Epithelial cell of proximal tubule (primary cell): ENCODE data around the gene CUTC. TPM values are rescaled to one million over a fixed set of nuclear protein-coding genes. Genes with fewer than 3 reads are reported as not detected.

Experiments used
- DNase-seq: peaks from one replicate; pipeline ENCODE4 v3.0.0-alpha.2; 2011; ENCODE audit warnings: low read depth
- H3K4me3 ChIP-seq: 2 replicates; pipeline ENCODE4 v1.5.1; 2011; ENCODE audit warnings: low read depth, mild to moderate bottlenecking, low read length
- total RNA-seq: library from RNA; depleted of rRNA; stranded (reverse); fragments of >200 nt; gene quantifications from 2 replicates; pipeline ENCODE4 v1.2.3, GENCODE V29; 2015
- TF ChIP-seq, protein P1 (sequence below): conservative IDR thresholded peaks from 2 replicates; pipeline ENCODE4 v1.5.1; 2012; ENCODE audit warnings: low read depth, mild to moderate bottlenecking, low read length

Gene CUTC, protein sequence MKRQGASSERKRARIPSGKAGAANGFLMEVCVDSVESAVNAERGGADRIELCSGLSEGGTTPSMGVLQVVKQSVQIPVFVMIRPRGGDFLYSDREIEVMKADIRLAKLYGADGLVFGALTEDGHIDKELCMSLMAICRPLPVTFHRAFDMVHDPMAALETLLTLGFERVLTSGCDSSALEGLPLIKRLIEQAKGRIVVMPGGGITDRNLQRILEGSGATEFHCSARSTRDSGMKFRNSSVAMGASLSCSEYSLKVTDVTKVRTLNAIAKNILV
- 13.7 and 18.8 TPM in 2 replicates for total RNA-seq

DNA sequence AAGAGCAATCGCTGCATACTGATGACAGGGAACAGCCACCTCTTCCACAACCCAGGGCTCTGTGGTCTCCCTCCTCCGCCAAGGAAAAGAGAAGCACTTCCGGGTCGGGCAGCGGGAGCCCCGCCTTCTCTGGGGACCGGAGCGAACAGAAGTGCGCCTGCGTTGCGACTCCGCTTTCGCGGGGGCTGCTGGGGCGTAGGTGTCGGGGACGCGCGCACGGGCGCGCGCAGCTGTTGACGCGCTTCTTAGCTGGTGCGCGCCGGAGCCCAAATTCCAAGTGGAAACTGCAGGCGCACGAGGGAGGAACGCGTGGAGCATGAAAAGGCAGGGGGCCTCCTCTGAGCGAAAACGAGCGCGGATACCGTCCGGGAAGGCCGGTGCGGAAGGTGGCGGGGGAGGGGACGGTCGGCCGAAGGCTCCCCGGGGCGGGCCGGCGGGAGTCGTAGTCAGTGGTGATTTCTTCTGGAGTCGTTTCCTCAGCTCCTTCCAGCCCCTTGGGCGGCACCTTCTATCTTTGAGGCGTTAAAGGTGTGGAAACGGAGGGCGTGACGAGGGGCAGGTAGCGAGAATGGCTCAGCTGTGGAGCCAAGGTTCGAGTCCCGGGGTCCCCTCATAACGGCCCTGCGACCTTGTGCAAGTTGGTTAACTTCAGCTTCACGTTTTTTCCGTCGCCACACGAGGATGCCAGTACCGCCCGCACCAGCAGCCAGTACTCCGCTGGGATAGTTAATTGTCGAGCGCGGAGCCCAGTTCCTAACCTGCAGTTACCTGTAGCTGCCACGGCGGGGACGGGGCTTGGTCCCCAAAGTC lies at the start of gene CUTC, which contains the start of gene COX15:
CUTC (plus strand) TSS at position 202 of the 810 bp plus-strand sequence; CDS start at position 317, 115 bp downstream.
COX15 (minus strand) TSS at position 95 of the 810 bp plus-strand sequence; CDS start at position 17, 78 bp downstream.
- peak within 1 kb of the TSS; percentile 100 for H3K4me3 ChIP-seq
- DNase-seq = peak; percentile 52
- TF ChIP-seq, protein P1, sequence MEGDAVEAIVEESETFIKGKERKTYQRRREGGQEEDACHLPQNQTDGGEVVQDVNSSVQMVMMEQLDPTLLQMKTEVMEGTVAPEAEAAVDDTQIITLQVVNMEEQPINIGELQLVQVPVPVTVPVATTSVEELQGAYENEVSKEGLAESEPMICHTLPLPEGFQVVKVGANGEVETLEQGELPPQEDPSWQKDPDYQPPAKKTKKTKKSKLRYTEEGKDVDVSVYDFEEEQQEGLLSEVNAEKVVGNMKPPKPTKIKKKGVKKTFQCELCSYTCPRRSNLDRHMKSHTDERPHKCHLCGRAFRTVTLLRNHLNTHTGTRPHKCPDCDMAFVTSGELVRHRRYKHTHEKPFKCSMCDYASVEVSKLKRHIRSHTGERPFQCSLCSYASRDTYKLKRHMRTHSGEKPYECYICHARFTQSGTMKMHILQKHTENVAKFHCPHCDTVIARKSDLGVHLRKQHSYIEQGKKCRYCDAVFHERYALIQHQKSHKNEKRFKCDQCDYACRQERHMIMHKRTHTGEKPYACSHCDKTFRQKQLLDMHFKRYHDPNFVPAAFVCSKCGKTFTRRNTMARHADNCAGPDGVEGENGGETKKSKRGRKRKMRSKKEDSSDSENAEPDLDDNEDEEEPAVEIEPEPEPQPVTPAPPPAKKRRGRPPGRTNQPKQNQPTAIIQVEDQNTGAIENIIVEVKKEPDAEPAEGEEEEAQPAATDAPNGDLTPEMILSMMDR = peak; percentile 48

- H3K4me3 ChIP-seq = no peak overlapping the region
- DNase-seq = no peak
- TF ChIP-seq, protein P1 = peak; percentile 59
Observed at GRCh38 chr10:99682752-99683151, 49.3 kb upstream of the CUTC start.

DNA sequence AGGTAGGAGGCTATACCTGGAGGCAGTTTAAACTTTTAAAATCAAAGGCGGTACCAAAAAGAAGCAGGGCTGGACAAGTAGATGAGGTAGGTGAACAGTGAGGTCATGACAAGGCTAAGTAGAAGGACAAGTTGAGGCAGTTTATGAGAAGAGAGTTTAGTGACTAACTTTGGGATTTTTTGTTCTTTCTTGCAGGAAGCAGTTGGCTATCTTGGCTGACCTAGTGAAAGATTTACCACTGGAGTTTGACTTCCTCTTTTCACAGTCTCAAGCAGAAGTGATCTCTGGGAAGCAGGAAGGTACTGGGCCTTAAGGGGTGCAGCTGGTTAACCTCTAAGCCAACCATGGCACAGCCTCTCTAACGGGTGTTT lies 46.5 kb upstream of the CUTC start:
- H3K4me3 ChIP-seq = no peak overlapping the region
- TF ChIP-seq, protein P1 = no peak
- DNase-seq = peak; percentile 47

DNA sequence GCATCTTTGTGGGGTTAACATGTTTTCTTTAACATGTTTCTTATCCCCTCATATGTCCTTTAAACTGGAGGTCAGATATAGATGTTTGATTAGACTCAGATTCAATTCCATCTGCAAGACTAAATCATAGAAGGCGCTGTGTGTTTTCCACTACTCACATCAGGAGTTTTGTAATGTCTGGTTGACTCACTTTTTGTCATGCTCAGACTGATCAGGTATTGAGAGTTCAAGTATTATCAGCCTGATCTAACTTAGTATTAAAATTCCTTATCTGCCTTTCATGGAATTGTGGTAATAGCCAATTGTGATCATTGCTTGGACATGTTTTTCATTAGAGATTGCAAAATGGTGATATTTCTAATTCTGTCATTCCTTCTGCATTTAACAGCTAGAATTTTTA lies 42.6 kb upstream of the CUTC start:
- DNase-seq = no peak
- TF ChIP-seq, protein P1 = no peak
- no peak overlapping the region for H3K4me3 ChIP-seq

GRCh38 chr10:99693933-99694583 lies 38.0 kb upstream of the CUTC start:
- TF ChIP-seq, protein P1 = no peak
- no peak for DNase-seq
- no peak overlapping the region for H3K4me3 ChIP-seq

DNA sequence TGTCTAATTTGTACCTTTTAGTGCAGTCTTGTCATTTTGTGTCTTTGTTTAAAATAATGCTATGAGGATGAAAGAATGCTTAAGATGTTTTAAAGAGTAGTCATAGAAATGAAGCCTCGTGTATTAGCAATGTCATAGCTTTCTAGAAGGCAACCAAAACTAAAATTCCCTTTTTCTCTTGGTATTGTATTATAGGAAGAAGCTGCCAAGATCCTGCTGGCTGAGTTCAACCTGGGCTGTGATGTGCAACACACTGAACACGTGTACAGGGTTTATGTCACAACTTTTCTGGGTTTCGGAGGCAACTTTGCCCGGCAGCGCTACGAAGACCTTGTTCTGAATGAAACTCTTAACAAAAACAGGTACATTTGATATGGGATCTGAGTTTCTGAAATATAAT lies 36.3 kb upstream of the CUTC start:
- TF ChIP-seq, protein P1 = no peak
- H3K4me3 ChIP-seq = no peak overlapping the region
- no peak for DNase-seq
